DND-41 (cell line): ENCODE results near the gene RAB42.
"Not testable (repeated sequence)": the region's sequence is repeated elsewhere in the genome, so short reads cannot be mapped to it uniquely, and the experiment has no call there.

Source experiments
- CTCF ChIP-seq: IDR thresholded peaks from 2 replicates; pipeline ENCODE4 v1.5.1; 2012; ENCODE audit warnings: borderline replicate concordance, low read length, moderate library complexity, mild to moderate bottlenecking; ENCODE audit not compliant: poor library complexity, severe bottlenecking; ENCODE audit errors: extremely low read depth
- EZH2 ChIP-seq: IDR thresholded peaks from 3 replicates; pipeline ENCODE4 v1.6.1; 2012; ENCODE audit warnings: borderline replicate concordance, low read depth, mild to moderate bottlenecking, moderate library complexity, low read length, inconsistent platforms; ENCODE audit not compliant: severe bottlenecking

- TF ChIP-seq CTCF, EZH2: not testable (repeated sequence)
Observed at GRCh38 chr1:28594686-28595411, 2.8 kb downstream of the RAB42 start.
